ENCODE data around the gene ANP32B.

GRCh38 chr9:98043915-98044314 is 60.8 kb downstream of the ANP32B start:
- TF ChIP-seq CTCF (IDR thresholded peaks at IDR 0.05): no peak
- TF ChIP-seq TAF1 (IDR thresholded peaks at IDR 0.05; ENCODE audit: borderline replicate concordance, low read depth, low read length): no peak
- TF ChIP-seq GATA2 (CRISPR knock-in tag; IDR thresholded peaks at IDR 0.05): no peak
- TF ChIP-seq RAD21 (IDR thresholded peaks at IDR 0.05; ENCODE audit: low read length): no peak
- no peak for TF ChIP-seq EZH2phosphoT487 (IDR thresholded peaks at IDR 0.05; ENCODE audit: borderline replicate concordance, low read depth)

Data from SK-N-SH (cell line).